Natural killer cell (primary cell): ENCODE data around the gene FAM9C. TPM values are rescaled to one million over a fixed set of nuclear protein-coding genes. Genes with fewer than 3 reads are reported as not detected.

Source experiments
- ATAC-seq, 3 donors: fragments of 150-1000 bp in 2 of 3; fragments of 200-7000 bp in 1 of 3; cut with Tn5 transposase; 1 replicate in 1 of 3; 2 replicates in 2 of 3; pipeline ENCODE4 v1.10.0; 2021; ENCODE audit warnings: mild to moderate bottlenecking in 2 of 3, moderate library complexity in 2 of 3
- DNase-seq, 2 donors: peaks; one replicate each; pipeline versions ENCODE4 v3.0.0 to v3.0.0-alpha.2; 2013 to 2021; ENCODE audit warnings: mixed read lengths in 1 of 2
- H3K27ac ChIP-seq: one replicate; pipeline ENCODE4 v1.5.1; 2013; ENCODE audit warnings: mild to moderate bottlenecking, low read length
- H3K27me3 ChIP-seq: one replicate; pipeline ENCODE4 v1.6.1; 2013; ENCODE audit warnings: low read length; ENCODE audit not compliant: control insufficient read depth, insufficient read depth
- H3K36me3 ChIP-seq: one replicate; pipeline ENCODE4 v1.6.1; 2013; ENCODE audit warnings: low read length; ENCODE audit not compliant: control insufficient read depth, insufficient read depth
- H3K4me1 ChIP-seq: one replicate; pipeline ENCODE4 v1.6.1; 2013; ENCODE audit warnings: low read length; ENCODE audit not compliant: control insufficient read depth, insufficient read depth
- H3K4me3 ChIP-seq: one replicate; pipeline ENCODE4 v1.5.1; 2013; ENCODE audit warnings: low read length
- H3K9me3 ChIP-seq: one replicate; pipeline ENCODE4 v1.6.1; 2013; ENCODE audit warnings: low read length; ENCODE audit not compliant: control insufficient read depth, insufficient read depth
- H3K27ac Mint-ChIP-seq, 2 donors: one replicate each; pipeline ENCODE4 v1.8.0; 2022; ENCODE audit warnings: mild to moderate bottlenecking in 2 of 2, mixed read lengths in 2 of 2, moderate library complexity in 1 of 2
- H3K27me3 Mint-ChIP-seq, 2 donors: one replicate each; pipeline ENCODE4 v1.8.0; 2022; ENCODE audit warnings: low read depth in 2 of 2, mixed read lengths in 2 of 2
- H3K36me3 Mint-ChIP-seq: one replicate; pipeline ENCODE4 v1.8.0; 2022; ENCODE audit warnings: mixed read lengths
- H3K4me1 Mint-ChIP-seq, 2 donors: one replicate each; pipeline ENCODE4 v1.8.0; 2022; ENCODE audit warnings: mixed read lengths in 2 of 2
- H3K4me3 Mint-ChIP-seq: one replicate; pipeline ENCODE4 v1.8.0; 2022; ENCODE audit warnings: mild to moderate bottlenecking, moderate library complexity, mixed read lengths
- H3K9me3 Mint-ChIP-seq, 2 donors: one replicate each; pipeline ENCODE4 v1.8.0; 2022; ENCODE audit warnings: mixed read lengths in 2 of 2
- WGBS: methylation state at CpG from one replicate; pipeline ENCODE4 v1.1.7; 2013; ENCODE audit warnings: missing lambda C conversion rate; ENCODE audit not compliant: insufficient coverage; 5-methylcytosine and 5-hydroxymethylcytosine counted together
- intact Hi-C: fragments of 100-400 bp; cut with micrococcal nuclease; formaldehyde crosslinking; loops from one replicate; pipeline ENCODE4 v1.14.2; 2022
- total RNA-seq, 4 donors: library from RNA; stranded (reverse); fragments of 120-200 nt in 1 of 4; gene quantifications; one replicate each; pipeline versions ENCODE4 v1.2.3 to v1.2.4, GENCODE V29; 2013 to 2022
- TF ChIP-seq, protein P1 (sequence below): fragments of 200-600 bp; IDR thresholded peaks from one replicate; pipeline ENCODE4 v1.8.0; 2022; ENCODE audit warnings: antibody characterized with exemption

FAM9C gene
- total RNA-seq, 3 donors from 2014 or later (not counting 1 experiment from before 2014, with no cell fraction given) = not detected

DNA sequence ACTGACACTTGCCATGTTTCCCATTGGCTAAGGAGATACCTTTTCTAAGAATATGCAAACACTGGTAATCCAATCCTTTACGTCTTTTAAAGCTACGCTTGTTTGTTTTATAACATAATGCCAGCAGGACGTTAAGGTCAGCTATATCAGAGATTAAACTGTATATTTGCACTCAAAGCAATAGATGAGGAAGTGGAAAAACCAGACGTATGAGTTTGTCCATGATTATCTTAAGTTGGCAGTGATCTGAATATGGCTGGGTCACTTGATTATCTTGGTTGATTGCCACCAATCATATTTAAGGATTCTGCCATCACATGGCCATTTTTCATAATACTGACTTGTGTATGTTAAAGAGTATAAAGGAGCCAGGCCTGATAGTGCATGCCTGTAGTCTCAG lies 50.1 kb downstream of the FAM9C start:
- no peaks in the 10 kb centered on the region for H3K9me3 Mint-ChIP-seq
- H3K27ac Mint-ChIP-seq = no peak overlapping the region
- peaks cover 17 to 19% of the 10 kb centered on the region in 2 donors for H3K4me1 Mint-ChIP-seq
- ATAC-seq = no peak
- H3K4me1 ChIP-seq = peaks cover 3% of the 10 kb centered on the region
- H3K4me3 ChIP-seq = no peak overlapping the region
- no peak overlapping the region for H3K27ac ChIP-seq
- DNase-seq = no peak
- no peaks in the 10 kb centered on the region for H3K36me3 Mint-ChIP-seq
- no peaks in the 10 kb centered on the region for H3K36me3 ChIP-seq
- no peak overlapping the region for H3K4me3 Mint-ChIP-seq
- H3K9me3 ChIP-seq = no peaks in the 10 kb centered on the region
- peaks cover 0 to 18% of the 10 kb centered on the region in 2 donors for H3K27me3 Mint-ChIP-seq
- no peaks in the 10 kb centered on the region for H3K27me3 ChIP-seq
- TF ChIP-seq, protein P1, sequence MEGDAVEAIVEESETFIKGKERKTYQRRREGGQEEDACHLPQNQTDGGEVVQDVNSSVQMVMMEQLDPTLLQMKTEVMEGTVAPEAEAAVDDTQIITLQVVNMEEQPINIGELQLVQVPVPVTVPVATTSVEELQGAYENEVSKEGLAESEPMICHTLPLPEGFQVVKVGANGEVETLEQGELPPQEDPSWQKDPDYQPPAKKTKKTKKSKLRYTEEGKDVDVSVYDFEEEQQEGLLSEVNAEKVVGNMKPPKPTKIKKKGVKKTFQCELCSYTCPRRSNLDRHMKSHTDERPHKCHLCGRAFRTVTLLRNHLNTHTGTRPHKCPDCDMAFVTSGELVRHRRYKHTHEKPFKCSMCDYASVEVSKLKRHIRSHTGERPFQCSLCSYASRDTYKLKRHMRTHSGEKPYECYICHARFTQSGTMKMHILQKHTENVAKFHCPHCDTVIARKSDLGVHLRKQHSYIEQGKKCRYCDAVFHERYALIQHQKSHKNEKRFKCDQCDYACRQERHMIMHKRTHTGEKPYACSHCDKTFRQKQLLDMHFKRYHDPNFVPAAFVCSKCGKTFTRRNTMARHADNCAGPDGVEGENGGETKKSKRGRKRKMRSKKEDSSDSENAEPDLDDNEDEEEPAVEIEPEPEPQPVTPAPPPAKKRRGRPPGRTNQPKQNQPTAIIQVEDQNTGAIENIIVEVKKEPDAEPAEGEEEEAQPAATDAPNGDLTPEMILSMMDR = no peak
- 84% methylated on average over 4 of the region's 4 CpGs for WGBS
- intact Hi-C loops = no loop called here

- Mint-ChIP-seq H3K27me3 (peaks cover 0 to 18% of the 10 kb centered on the region in 2 donors), H3K4me3 (no peak overlapping the region), H3K4me1 (peaks cover 15 to 17% of the 10 kb centered on the region in 2 donors), H3K36me3 (no peaks in the 10 kb centered on the region), H3K9me3 (no peaks in the 10 kb centered on the region), H3K27ac (no peak overlapping the region)
- 100% methylated on average over 1 of the region's 1 CpG for WGBS
- H3K27me3 ChIP-seq = no peaks in the 10 kb centered on the region
- H3K9me3 ChIP-seq = no peaks in the 10 kb centered on the region
- H3K36me3 ChIP-seq = no peaks in the 10 kb centered on the region
- DNase-seq (no peak), ATAC-seq (no peak)
- TF ChIP-seq, protein P1 = no peak
- no peak overlapping the region for H3K4me3 ChIP-seq
- H3K4me1 ChIP-seq = peaks cover 3% of the 10 kb centered on the region
- intact Hi-C loops = no loop called here
- no peak overlapping the region for H3K27ac ChIP-seq
Observed at GRCh38 chrX:12993826-12994225, 50.6 kb downstream of the FAM9C start.

- peaks cover 4 to 7% of the 10 kb centered on the region in 2 donors for H3K4me1 Mint-ChIP-seq
- Histone ChIP-seq H3K36me3 (no peaks in the 10 kb centered on the region), H3K27me3 (no peaks in the 10 kb centered on the region), H3K4me3 (no peak overlapping the region), H3K9me3 (no peaks in the 10 kb centered on the region), H3K4me1 (no peaks in the 10 kb centered on the region), H3K27ac (no peak overlapping the region)
- no peak overlapping the region for H3K4me3 Mint-ChIP-seq
- H3K27ac Mint-ChIP-seq = no peak overlapping the region
- intact Hi-C loops = no loop called here
- WGBS = no CpG with 5 or more reads among the region's 4 CpGs
- DNase-seq (no peak), ATAC-seq (no peak)
- TF ChIP-seq, protein P1 = no peak
- H3K27me3 Mint-ChIP-seq = peaks cover 0 to 9% of the 10 kb centered on the region in 2 donors
- H3K36me3 Mint-ChIP-seq = no peaks in the 10 kb centered on the region
- H3K9me3 Mint-ChIP-seq = no peaks in the 10 kb centered on the region
Observed at GRCh38 chrX:12992544-12993118, 51.8 kb downstream of the FAM9C start.

DNA sequence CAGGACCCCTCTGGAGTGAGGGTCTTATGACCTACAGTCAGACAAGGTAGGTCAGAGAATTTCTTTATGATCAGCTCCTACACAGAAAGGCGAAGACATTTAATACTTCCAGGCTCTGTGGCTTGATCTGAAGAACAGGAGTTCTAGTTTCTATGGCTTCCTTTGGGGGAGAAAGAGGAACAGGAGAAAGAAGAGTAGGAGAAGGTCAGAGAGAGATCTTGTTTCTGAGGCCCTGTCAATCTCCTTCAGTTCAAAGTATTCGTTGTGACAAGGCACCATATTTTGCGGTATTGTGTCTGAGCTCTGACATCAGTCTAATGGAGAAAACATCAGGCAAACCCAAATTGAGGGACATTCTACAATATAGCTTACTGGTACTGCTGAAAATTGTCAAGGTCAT lies 52.8 kb downstream of the FAM9C start:
- no peaks in the 10 kb centered on the region for H3K36me3 Mint-ChIP-seq
- H3K27ac Mint-ChIP-seq = no peak overlapping the region
- H3K4me1 Mint-ChIP-seq = peaks cover 10 to 13% of the 10 kb centered on the region in 2 donors
- H3K27me3 ChIP-seq = no peaks in the 10 kb centered on the region
- H3K9me3 ChIP-seq = no peaks in the 10 kb centered on the region
- peaks cover 0 to 16% of the 10 kb centered on the region in 2 donors for H3K27me3 Mint-ChIP-seq
- ATAC-seq = no peak
- no peaks in the 10 kb centered on the region for H3K4me1 ChIP-seq
- no peak overlapping the region for H3K4me3 Mint-ChIP-seq
- no peaks in the 10 kb centered on the region for H3K9me3 Mint-ChIP-seq
- H3K27ac ChIP-seq = no peak overlapping the region
- no peak for DNase-seq
- no peak overlapping the region for H3K4me3 ChIP-seq
- no peaks in the 10 kb centered on the region for H3K36me3 ChIP-seq
- intact Hi-C loops = no loop called here
- TF ChIP-seq, protein P1 = no peak
- WGBS = no CpG with 5 or more reads among the region's 3 CpGs
